Measurements from ENCODE around the gene GPS1.
A peak's percentile ranks its signal among the peaks of the same experiment; 100 is the strongest.

The GPS1 gene

GRCh38 chr17:82030470-82031302 lies 21.0 kb upstream of the GPS1 start:
- peak; percentile 51 for DNase-seq (ENCODE audit: extremely low read depth, low read depth)
- TF ChIP-seq CTCF (IDR thresholded peaks at IDR 0.05; ENCODE audit: low read depth, low read length), result peak; percentile 72

GRCh38 chr17:82031303-82031884 lies 20.3 kb upstream of the GPS1 start, which contains the start of gene RAC3:
TSS of gene RAC3 (plus strand) at chr17:82031678. CDS start at chr17:82031762, 84 bp downstream.
- DNase-seq (ENCODE audit: extremely low read depth, low read depth), result no peak
- no peak for TF ChIP-seq CTCF (IDR thresholded peaks at IDR 0.05; ENCODE audit: low read depth, low read length)

- DNase-seq (ENCODE audit: extremely low read depth, low read depth), result no peak
- no peak for TF ChIP-seq CTCF (IDR thresholded peaks at IDR 0.05; ENCODE audit: low read depth, low read length)
Observed at GRCh38 chr17:82031885-82032627, 19.6 kb upstream of the GPS1 start.

- TF ChIP-seq CTCF (IDR thresholded peaks at IDR 0.05; ENCODE audit: low read depth, low read length), result no peak
- no peak for DNase-seq (ENCODE audit: extremely low read depth, low read depth)
Observed at GRCh38 chr17:82033359-82034085, 18.2 kb upstream of the GPS1 start.

GRCh38 chr17:82034371-82035011 lies 17.2 kb upstream of the GPS1 start:
- no peak for TF ChIP-seq CTCF (IDR thresholded peaks at IDR 0.05; ENCODE audit: low read depth, low read length)
- no peak for DNase-seq (ENCODE audit: extremely low read depth, low read depth)

- DNase-seq (ENCODE audit: extremely low read depth, low read depth), result no peak
- TF ChIP-seq CTCF (IDR thresholded peaks at IDR 0.05; ENCODE audit: low read depth, low read length), result no peak
Observed at GRCh38 chr17:82035488-82035887, 16.2 kb upstream of the GPS1 start.
